Raji (cell line): ENCODE measurements around the gene ZNF445.

Source experiments
- POLR2A ChIP-seq: IDR thresholded peaks from 2 replicates; pipeline ENCODE4 v1.6.1; 2011; ENCODE audit warnings: low read depth, low read length, control low read depth; ENCODE audit not compliant: insufficient read depth

The ZNF445 gene

GRCh38 chr3:44495636-44496415 is 18.4 kb upstream of the ZNF445 start:
- no peak for TF ChIP-seq POLR2A

GRCh38 chr3:44492496-44492895 is 15.0 kb upstream of the ZNF445 start:
- no peak for TF ChIP-seq POLR2A

- TF ChIP-seq POLR2A, result no peak
Measured at GRCh38 chr3:44482721-44483120, 5.3 kb upstream of the ZNF445 start.

GRCh38 chr3:44478606-44479094 is 1.2 kb upstream of the ZNF445 start:
- no peak for TF ChIP-seq POLR2A

- TF ChIP-seq POLR2A, result no peak
Measured at GRCh38 chr3:44478055-44478468, 592 bp upstream of the ZNF445 start.

GRCh38 chr3:44476963-44477311 is 533 bp downstream of the ZNF445 start:
- TF ChIP-seq POLR2A, result no peak

- TF ChIP-seq POLR2A, result no peak
Measured at GRCh38 chr3:44476181-44476611, 1.3 kb downstream of the ZNF445 start.

GRCh38 chr3:44470430-44470829 is 7.0 kb downstream of the ZNF445 start:
- TF ChIP-seq POLR2A, result no peak

- no peak for TF ChIP-seq POLR2A
Measured at GRCh38 chr3:44469914-44470313, 7.6 kb downstream of the ZNF445 start.

GRCh38 chr3:44468572-44469520 is 8.6 kb downstream of the ZNF445 start:
- no peak for TF ChIP-seq POLR2A

- TF ChIP-seq POLR2A, result no peak
Measured at GRCh38 chr3:44467241-44467640, 10.2 kb downstream of the ZNF445 start.

- no peak for TF ChIP-seq POLR2A
Measured at GRCh38 chr3:44464509-44464908, 13.0 kb downstream of the ZNF445 start.

GRCh38 chr3:44455318-44455717 is 22.2 kb downstream of the ZNF445 start:
- no peak for TF ChIP-seq POLR2A

GRCh38 chr3:44454258-44454657 is 23.2 kb downstream of the ZNF445 start:
- no peak for TF ChIP-seq POLR2A

GRCh38 chr3:44451441-44451840 is 26.0 kb downstream of the ZNF445 start:
- no peak for TF ChIP-seq POLR2A

- no peak for TF ChIP-seq POLR2A
Measured at GRCh38 chr3:44446929-44447328, 30.5 kb downstream of the ZNF445 start.
